Sigmoid colon (tissue), 4 donors: ENCODE results near the gene DCP1A.

Experiments
- CTCF ChIP-seq, 4 experiments: fragments of 450-650 bp in 3 of 4; fragments of 200-600 bp in 1 of 4; IDR thresholded peaks; one replicate each; pipeline ENCODE4 v1.5.1; 2016 to 2019; ENCODE audit warnings: antibody characterized with exemption in 4 of 4, mild to moderate bottlenecking in 3 of 4, moderate library complexity in 2 of 4
- EP300 ChIP-seq, 4 donors: sonication (generic); formaldehyde crosslinking; IDR thresholded peaks; one replicate each; pipeline ENCODE4 v1.6.1; 2017; ENCODE audit warnings: antibody characterized with exemption in 4 of 4
- POLR2A ChIP-seq, 2 donors: fragments of 450-650 bp; IDR thresholded peaks; one replicate each; pipeline ENCODE4 v1.6.1; 2016; ENCODE audit warnings: antibody characterized with exemption in 2 of 2, mild to moderate bottlenecking in 2 of 2, moderate library complexity in 2 of 2
- POLR2AphosphoS5 ChIP-seq, 4 donors: sonication (generic); formaldehyde crosslinking; IDR thresholded peaks; one replicate each; pipeline ENCODE4 v1.6.1; 2017; ENCODE audit warnings: antibody characterized with exemption in 4 of 4

GRCh38 chr3:53256704-53257055 is 90.7 kb downstream of the DCP1A start:
- TF ChIP-seq CTCF (IDR thresholded peaks at IDR 0.05) (no peak), POLR2AphosphoS5 (IDR thresholded peaks at IDR 0.05) (no peak), EP300 (IDR thresholded peaks at IDR 0.05) (no peak), POLR2A (IDR thresholded peaks at IDR 0.05) (no peak)
